ELR (cell line): ENCODE data around the gene DNM2.

Experiments
- DNase-seq: peaks from one replicate; pipeline ENCODE4 v3.0.0-alpha.2; 2015; ENCODE audit warnings: low read depth

Gene DNM2

DNA sequence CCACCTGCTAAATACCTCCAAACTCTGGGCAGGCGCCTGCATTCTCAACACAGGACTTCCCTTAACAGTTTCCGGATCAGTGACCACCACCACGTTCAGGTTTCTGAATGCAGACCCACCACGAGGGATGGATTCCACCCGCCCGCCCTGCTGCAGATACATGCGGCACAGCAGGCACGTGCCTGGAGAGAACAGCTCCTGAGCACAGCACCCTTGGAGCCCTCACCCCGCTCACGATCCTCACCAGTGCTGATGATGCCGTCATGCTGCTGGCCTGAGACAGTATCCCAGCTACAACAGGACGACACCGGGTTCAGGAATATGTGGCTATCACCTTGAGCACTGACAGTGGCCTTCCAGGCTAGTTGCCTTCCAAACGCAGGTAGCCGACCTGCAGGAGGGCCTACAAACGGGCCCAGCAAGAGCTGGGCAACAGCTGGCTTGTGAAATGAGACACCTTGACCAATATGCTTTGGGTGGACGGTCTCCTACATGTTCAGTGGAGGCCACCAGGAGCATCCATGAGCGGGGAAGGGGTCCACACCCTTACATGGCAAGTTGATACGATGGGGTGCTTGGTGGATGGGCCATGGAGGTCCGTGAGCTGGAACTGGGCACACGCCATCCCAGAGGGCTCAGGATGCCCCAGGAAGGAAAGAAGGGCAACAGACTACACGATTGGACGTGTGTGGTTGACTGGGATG lies 26.5 kb upstream of the DNM2 start:
- DNase-seq: no peak

- DNase-seq: no peak
These were observed 26.0 kb upstream of the DNM2 start for GRCh38 chr19:10691883-10692282.

- no peak for DNase-seq
These were observed 25.1 kb upstream of the DNM2 start for GRCh38 chr19:10692673-10693264.

DNA sequence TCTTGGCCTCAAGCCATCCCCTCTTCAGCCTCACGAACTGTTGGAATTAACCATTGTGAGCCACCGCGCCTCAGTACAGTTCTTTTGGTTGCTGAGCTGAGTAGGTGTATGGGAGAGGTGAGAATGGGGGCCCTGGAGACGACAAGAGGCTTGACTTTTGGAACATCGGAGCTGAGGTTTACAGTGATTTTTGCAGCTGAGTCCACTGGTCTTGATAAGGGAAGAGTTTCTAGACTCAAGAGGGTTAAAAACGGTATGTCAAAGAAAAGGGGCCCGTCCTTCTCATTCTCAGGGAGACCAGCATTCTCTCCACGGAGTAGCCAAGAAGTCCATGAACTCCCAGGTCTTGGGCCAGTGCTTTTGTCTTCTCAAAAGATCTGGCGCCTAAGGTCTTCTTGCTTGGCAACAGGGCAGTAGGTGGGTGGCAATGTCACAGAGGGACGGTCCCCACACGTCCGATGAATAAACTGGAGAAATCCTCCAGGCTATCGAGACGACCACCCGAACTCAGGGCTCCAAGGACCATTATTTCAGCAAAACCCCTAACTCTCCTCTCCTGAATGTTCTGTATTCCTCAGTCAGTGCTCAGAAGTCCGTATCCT lies 23.1 kb upstream of the DNM2 start:
- DNase-seq: no peak

DNA sequence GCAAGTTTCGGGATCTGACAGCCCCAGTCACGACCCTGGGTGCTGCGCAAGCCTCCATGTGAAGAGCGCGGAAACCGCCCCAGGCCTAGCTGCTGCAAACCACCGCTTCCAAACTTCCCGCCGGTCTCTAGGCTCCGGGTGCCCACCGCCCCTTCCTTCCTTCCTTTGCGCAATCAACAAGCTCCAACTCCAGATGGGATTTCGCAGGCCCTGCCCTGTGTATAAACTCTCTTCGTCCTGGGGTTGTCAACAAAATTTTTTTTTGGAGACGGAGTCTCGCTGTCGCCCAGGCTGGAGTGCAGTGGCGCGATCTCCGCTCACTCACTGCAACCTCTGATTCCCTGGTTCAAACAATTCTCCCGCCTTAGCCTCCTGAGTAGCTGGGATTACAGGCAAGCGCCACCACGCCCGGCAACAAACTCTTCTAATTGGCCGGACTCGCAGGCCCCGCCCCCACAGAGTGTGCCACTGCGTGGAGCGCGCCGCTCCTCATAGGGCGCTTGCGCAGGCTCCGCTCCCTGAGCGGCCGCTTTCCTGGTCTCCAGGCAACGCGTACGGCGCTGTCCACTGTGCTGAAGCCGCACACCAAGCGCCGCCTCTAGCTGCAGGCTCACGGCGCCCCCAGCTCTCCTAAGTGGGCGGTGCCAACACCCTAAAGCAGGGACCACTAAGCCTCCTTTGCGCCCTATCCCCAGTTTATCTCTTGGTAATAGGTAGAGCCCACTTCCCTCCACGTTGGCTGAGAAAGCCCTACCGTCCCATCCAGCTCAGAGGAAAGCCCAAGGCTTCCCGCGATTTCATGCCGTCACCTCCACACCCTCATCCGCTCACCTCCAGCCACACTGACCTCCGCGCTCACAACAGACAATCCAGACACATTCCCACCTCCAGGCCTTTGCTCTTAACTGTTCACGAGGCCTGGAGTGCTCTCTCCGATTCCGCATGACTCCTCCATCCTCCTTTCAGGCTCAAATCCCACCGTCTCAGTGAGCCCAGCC lies 22.2 kb upstream of the DNM2 start:
- peak; percentile 94 for DNase-seq

- DNase-seq: peak; percentile 84
These were observed 18.1 kb upstream of the DNM2 start for GRCh38 chr19:10699650-10700335.

GRCh38 chr19:10701955-10702525 lies 15.8 kb upstream of the DNM2 start:
- DNase-seq: peak; percentile 39

DNA sequence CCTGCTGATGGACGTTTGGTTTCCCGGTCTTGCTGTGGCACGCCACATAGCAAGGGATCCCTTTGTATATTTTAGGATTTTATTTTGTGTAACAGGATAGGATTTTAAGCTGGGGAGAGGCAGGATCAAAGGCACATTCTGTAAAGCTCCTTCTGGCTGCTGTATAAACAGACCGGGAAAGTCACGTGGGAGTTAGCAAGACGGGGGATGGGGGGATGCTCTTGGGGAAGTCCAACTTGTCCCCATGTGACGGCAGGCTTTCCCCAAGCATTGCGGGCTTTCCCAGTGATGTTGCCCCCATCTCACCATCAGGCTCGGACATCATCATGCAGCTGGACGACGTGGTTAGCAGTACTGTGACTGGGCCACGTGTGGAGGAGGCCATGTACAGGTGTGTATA lies 10.9 kb upstream of the DNM2 start:
- no peak for DNase-seq

GRCh38 chr19:10707440-10707839 lies 10.4 kb upstream of the DNM2 start:
- no peak for DNase-seq

DNA sequence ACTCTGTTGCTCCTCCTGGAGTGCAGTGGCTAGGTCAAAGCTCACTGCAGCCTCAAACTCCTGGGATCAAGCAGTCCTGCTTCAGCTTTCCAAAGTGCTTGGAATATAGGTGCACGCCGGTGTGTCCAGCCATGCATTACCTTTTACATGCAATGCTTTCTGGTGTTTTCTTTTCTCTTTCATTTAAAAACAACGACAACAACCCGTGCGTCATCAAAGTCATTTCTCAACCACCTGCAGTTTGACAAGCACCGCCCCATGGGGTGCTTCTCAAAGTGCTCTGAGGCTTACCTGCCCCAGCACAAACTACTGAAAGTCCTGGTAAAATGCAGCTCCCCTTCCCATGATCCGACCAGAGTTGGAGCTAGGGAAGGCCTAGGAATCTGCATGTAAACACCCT lies 9.6 kb upstream of the DNM2 start:
- DNase-seq: no peak

DNA sequence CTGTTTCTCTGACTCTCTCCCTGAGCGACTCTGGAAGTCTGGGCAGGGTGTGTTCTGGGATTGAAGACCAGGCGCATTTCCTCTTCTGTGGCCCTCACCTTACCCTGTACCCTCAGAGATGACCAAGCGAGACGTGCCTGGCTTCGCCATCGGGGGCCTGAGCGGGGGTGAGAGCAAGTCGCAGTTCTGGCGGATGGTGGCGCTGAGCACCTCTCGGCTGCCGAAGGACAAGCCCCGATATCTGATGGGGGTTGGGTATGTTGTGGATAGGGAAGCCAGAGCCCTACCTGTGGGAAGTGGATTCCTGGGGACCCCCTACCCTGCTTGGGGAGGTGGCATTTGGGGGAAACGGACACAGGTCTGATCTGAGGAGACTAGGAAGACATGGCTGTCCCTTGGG lies 5.8 kb upstream of the DNM2 start:
- no peak for DNase-seq

GRCh38 chr19:10712754-10713153 lies 5.1 kb upstream of the DNM2 start:
- DNase-seq: no peak

- no peak for DNase-seq
These were observed 4.6 kb upstream of the DNM2 start for GRCh38 chr19:10713317-10713716.

GRCh38 chr19:10717054-10717355 lies 874 bp upstream of the DNM2 start:
- DNase-seq: no peak

GRCh38 chr19:10718205-10719196 lies 622 bp downstream of the DNM2 start:
- DNase-seq: peak; percentile 56

DNA sequence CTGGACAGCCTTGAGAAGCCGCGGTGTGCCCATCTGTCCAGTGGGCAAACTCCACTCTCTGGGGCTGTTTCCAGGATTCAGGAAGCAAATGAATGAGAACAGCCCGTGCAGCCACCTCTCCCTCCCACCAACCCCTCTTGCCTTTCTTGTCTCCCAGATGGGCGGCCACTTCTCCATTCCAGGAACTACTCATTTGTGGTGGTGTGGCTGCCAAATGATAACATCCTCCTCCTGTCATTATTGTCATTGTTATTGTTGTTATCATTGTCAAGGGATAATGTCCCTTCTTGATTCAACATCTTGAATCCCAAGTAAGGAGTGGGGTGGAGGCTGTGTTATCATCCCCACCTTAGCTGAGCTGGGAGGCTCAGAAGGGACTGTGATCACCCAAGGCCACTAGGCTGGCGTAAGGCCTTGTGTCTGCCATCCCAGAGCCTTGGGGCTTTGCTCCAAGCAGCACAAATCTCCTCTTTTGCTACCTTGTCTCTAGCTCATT lies 1.6 kb downstream of the DNM2 start:
- DNase-seq: no peak

- no peak for DNase-seq
These were observed 2.8 kb downstream of the DNM2 start for GRCh38 chr19:10720607-10721125.

DNA sequence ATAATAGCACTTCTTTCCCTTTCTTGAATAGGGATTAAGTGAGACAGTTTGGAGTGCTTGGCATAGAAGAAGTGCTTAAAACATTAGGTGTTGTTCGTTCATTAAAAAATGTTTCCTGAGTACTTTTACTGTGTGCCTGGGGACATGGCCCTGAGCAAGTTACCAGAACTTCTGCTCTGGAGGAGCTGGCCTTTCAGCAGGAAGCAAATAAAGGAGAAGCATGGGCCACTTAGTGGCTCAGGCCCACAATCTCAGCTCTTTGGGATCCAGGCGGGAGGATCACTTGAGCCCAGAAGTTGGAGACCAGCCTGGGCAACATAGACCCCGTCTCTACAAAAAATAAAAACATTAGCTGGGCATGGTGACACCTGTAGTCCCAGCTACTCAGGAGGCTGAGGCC lies 5.7 kb downstream of the DNM2 start:
- DNase-seq: no peak

GRCh38 chr19:10724573-10725071 lies 6.7 kb downstream of the DNM2 start:
- DNase-seq: no peak

GRCh38 chr19:10725415-10725814 lies 7.5 kb downstream of the DNM2 start:
- DNase-seq: no peak
